Activated CD4-positive, alpha-beta T cell treated with anti-CD3 and anti-CD28 coated beads, Interleukin-2, amount 50 U/mL, for 1 hour (primary cell): Measurements from ENCODE around the gene TEX101.
"Not testable (repeated sequence)": the region's sequence is repeated elsewhere in the genome, so short reads cannot be mapped to it uniquely, and the experiment has no call there.

Experiments used
- DNase-seq: peaks from one replicate; pipeline ENCODE4 v3.0.0-alpha.2; 2020

Gene TEX101, protein sequence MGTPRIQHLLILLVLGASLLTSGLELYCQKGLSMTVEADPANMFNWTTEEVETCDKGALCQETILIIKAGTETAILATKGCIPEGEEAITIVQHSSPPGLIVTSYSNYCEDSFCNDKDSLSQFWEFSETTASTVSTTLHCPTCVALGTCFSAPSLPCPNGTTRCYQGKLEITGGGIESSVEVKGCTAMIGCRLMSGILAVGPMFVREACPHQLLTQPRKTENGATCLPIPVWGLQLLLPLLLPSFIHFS

DNA sequence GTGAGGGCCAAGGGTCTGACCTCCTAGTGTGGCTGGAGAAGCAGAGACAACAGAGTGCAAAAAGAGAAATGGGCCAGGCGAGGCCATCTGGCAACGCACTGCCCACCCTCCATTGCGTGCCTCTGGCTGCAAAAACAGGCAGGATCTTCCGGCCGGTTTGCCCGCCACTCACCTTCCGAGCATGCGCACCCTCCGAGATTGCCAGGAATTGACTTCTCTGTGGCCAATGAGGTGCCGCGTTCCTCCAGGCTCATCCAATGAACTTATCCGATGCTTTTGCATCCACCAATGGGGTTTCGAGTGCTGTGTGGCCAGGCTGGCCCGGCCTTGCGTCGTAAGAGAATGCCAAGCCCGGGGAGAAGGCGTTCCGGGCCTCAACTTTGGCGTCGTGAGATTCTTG is at the start of gene TEX101:
Gene TEX101 (plus strand): TSS at position 337 of the 400 bp plus-strand sequence. CDS start 1,030 bp downstream, outside the sequence.
- DNase-seq: no peak

DNA sequence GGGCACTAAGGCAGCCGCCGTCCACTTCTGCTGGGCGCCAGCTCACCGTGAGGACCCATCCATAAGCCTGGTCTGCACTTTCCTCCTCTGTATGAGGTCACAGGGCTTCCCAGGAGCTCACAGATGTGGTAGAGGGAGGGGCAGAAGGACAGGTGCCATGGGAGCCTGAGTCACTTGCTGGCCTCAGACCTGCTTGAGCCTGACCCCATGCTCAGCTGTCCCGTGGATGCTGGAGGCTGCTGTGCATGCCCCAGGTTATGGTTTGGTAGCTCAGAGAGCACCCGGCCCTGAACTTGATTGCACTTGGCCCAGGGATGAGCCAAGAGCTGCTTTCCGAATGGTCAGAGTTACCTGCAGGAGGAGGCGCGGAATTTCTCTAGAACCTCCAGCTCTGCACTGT is 49.0 kb upstream of the TEX101 start:
- DNase-seq: not testable (repeated sequence)

DNA sequence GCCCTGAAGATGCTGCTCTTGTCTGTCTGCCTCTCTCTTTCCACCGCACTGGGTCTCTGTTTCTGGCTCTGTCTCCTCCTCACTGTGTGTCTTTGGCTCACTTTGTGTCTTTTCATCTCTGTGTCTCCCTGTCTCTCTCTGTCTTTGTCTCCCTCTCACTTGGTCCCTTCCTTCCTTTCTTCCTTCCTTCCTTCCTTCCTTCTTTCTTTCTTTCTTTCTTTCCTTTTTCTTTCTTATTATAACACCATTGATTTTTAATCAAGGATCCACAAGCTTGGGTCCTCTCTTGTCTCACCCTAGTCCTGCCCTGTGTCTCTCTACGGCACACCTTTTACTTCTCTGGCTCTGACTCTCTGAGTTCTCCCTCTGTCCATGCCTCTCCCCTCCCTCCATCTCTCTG is 46.9 kb upstream of the TEX101 start:
- DNase-seq: no peak

DNA sequence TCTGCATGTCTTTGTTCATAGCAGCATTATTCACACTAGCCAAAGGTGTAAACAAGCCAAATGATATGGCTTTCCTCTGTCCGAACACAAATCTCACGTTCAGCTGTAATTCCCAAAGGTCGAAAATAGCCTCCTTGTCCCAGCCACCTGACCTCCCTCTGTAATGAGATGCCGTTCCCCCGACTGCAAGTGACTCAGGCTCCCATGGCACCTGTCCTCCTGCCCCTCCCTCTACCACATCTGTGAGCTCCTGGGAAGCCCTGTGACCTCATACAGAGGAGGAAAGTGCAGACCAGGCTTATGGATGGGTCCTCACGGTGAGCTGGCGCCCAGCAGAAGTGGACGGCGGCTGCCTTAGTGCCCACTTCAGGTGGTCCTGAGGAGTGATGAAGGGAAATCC is 45.8 kb upstream of the TEX101 start:
- not testable (repeated sequence) for DNase-seq

DNA sequence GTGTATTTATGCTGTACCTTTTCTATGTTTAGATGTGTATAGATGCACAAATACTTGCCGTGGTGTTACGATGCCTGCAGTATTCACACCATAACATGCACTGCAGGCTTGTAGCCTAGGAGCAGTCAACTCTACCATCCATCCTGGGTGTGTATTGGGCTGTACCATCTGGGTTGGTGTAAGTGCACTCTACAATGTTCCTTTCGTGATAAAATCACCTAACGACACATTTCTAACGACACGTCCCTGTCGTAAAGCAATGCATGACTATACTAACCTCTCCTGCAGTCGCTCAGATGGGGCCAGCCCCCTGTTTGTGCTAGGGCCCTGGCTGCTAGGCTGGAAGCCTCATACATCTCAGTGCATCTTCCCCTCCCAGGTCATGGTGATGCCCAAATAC is 42.8 kb upstream of the TEX101 start:
- DNase-seq: no peak

DNA sequence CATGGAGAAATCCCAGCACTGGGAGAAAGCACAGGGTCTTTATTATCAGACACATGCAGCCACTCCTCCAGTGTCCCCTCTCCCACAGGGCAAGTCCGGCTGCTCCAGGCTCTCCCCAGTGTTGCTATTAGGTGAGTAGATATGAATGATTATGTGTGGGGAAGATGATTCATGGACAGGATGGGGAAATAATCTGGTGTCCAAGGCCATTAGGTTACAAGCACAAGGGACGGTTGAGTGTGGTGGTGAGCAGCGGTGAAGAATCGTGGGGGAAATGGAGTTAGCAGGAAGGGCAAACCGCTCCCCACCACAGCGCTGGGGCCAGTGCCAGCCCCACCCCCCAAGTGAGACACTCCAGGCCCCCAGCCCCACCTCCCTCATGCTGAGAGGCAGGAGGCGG is 42.2 kb upstream of the TEX101 start:
- no peak for DNase-seq

DNA sequence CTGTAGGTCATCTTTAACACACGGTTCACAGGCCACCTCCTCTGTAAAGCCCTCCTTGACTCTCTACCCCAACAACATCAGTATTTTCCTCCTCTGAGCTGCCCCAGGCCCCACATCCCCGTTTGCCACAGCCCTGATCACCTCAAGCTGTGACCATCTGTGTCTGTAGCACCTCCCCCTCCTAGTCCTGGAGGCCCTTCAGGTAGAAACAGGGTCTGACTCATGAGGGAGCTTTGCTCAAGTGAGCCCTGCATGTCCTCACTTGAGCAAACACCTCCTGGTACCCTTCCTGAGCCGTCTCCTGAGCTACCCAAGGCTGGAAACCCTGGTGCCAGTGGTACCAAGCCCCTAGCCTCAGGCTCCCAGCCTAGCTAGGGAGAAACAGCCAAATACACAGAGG is 37.1 kb upstream of the TEX101 start:
- not testable (repeated sequence) for DNase-seq

DNA sequence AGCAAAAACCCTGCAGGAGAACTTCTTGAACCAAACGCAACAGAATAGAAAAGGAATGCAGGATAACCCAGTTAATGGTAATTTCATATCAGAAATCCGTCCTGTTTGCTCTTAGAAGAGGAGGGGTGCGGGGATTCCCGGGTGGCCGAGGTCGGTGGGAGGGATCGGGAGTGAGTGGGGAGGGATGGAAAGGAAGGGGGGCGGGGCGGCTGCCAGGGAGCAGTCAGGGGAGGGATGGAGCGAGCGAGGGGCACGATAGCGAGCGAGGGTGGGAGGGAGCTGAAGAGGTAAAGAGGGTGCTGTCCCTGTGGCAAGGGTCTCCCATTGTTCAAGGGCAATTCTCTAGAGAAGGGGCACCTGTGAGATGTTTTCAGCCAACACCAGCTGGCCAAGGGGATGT is 34.7 kb upstream of the TEX101 start:
- DNase-seq: no peak

DNA sequence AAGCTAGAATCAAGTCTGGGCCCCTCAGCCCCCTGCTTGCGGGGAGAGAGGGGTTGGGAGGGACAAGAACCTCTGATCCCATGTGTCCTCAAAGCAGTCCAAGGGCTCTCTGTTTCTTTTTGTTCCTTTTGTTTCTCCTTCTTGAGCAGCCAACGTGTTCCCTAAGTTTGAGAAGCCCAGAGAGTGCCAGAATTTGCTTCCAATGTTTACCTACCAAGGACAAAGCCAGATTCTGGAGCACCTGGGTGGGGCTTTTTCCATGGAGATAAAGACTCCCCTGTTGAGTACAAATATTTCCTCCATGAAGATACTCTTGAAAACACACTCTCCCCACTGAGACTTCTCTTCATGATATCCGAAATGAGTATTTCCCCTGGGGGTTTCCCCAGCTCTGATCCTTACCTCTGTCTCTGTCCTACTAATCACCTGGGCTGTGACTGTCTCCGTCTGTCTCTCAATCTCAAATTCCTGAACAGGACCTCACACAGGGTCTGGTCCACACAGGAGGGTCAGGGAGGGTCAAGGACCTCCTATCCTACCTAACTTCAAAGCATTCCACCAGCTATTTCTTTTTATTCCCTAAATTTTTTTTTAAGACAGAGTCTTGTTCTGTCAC is 33.8 kb upstream of the TEX101 start:
- DNase-seq: no peak

DNA sequence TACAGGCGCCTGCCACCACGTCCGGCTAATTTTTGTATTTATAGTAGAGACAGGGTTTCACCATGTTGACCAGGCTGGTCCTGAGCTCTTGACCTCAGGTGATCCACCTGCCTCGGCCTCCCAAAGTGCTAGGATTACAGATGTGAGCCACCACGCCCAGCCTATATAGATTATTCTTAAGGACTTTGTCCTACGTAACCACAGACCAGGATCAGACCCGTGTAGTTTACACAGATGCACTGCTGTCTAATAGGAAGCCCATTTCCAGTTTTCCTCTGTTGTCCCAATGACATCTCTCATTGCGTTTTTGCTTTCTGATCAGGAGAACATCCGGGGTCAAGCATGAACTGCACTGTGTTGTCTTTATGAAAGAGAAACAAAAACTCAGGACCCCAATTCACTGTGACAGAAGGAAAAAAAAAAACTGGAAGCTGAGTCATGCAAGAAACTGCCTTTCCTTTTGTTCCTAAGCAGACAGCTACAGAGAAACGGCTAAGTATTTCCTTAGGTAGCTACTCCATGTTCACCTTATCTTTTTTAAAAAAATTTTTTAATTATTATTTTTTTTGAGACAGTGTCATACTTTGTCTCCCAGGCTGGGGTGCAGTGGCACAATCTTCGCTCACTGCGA is 32.0 kb upstream of the TEX101 start:
- DNase-seq: not testable (repeated sequence)

DNA sequence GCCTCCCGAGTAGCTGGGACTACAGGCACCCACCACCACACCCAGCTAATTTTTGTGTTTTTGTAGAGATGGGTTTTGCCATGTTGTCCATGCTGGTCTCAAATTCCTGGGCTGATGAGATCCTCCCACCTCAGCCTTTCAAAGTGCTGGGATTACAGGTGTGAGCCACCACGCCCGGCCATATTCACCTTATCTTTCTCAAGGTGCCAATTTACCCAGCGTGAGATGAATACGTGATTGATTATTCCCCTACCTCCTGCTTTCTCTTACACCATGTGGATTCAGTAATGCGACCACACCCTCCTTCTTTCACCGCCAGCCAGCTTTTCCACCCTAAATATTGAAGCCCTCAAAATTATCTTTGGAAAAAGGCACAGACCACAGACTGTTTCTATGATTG is 31.4 kb upstream of the TEX101 start:
- not testable (repeated sequence) for DNase-seq

DNA sequence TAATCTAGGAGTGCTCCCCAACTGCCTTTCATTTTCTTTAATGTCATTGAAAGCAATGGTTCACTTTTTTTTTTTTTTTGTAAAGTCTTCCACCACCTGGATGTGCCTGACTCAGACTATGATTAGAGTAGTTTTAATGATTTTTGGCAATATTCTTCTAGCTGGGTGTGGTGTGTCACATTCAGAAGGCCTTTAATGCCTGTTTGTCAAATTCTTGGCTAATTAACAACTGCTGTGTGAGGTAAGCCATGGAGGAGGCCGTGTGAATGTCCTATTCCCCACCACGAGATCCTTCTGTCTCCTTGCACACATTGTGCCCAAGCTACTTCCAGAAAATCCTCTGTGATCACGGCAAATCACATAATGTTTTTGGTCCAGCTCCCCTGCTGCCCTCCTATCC is 30.9 kb upstream of the TEX101 start:
- DNase-seq: not testable (repeated sequence)

DNA sequence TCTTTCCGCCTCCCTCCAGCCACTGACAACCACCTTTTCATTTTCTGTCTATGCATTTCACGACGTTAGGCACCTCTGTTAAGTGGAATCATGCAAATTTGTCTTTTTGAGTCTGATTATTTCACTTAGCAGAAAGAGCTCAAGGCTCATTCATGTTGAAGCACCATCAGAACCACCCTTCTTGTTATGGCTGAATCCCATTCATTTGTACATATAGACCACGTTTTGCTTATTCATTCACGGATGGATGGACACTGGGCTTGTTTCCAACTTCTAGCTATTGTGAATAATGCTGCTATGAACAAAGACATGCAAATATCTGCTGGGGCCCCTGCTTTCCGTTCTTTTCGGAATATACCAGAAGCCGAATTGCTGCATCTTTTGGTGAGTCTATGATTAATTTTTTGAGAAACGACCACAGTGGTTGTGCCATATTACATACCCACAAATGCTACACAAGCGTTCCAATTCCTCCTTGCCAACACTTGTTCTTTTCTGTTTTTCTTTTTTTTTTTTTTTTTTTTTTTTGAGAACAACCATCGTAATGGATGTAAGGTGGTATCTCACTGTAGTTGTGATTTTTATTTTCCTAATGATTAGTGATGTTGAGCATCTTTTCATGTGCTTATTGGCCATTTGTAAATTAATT is 23.7 kb upstream of the TEX101 start:
- not testable (repeated sequence) for DNase-seq

DNA sequence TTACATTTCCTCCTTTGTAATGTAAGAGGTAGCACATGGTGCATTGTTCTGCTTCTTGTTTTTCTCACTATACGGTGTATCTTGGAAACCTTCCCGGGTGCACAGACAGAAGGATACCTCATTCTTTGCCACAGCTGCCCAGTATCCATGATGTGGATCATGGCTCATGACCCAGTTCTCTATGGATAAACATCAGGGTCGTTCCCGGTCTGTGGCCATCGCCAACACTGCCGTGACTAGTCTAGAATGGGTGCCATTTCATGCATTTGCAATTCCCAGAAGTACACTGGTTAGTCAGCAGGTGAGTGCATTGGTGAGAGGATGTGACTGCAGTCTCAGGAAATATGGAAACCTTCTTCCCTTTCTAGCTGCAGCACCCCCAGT is 23.1 kb upstream of the TEX101 start:
- not testable (repeated sequence) for DNase-seq

DNA sequence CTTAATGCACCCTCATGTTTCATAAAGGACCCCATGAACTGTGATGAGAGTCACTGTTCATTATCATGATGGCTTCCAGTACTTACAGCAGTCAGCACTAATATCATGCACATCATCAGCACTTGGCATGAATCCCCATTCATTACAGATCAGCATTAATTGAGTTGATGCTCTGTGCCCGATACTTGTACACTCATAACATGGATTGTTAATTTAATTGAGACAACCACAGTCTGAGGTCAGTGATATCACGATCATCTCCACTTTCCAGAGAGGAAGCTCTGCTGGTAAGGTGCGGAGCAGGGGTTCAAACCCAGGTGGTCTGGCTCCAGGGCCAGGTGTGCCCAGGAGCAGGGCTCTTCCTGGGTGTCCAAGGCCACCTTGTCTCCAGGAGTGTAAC is 21.2 kb upstream of the TEX101 start:
- not testable (repeated sequence) for DNase-seq

DNA sequence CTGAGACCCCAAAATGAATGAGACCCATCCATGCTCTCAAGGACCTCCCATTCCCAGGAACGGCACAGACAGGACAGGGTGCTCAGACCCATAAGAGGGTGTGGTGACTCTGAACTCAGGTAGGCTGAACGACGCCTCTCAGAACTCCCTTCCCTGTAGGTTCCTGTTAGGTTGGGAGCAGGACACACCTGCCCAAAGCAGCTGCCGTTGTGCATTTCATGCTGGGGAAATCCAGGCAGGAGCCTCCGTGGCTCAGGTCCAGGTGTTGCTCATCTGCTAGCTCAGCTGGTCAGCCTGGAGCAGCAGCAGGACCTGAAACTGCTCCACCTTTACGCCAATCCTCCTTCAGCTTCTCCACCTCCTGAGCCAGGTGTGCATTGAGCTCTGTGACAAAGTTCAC is 19.1 kb upstream of the TEX101 start:
- no peak for DNase-seq

DNA sequence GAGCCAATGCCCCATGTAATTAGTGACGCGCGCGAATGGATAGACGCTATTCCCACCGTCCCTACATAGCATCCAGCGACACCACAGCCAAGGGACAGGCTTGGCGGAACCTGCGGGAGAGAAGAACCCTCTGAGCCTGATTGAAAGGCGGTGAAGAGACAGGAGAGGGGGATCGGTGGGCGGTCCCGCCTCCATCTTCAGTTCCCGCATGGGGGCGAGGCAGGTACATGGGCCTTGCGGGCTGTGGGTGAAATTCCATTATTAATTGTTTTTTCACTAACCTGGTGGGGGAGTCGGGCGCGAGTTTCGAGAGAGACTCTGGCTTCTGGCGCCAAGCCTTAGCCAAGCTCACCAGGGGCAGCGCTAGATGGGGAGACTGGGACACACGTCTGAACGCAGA is 8.4 kb upstream of the TEX101 start:
- DNase-seq: no peak

DNA sequence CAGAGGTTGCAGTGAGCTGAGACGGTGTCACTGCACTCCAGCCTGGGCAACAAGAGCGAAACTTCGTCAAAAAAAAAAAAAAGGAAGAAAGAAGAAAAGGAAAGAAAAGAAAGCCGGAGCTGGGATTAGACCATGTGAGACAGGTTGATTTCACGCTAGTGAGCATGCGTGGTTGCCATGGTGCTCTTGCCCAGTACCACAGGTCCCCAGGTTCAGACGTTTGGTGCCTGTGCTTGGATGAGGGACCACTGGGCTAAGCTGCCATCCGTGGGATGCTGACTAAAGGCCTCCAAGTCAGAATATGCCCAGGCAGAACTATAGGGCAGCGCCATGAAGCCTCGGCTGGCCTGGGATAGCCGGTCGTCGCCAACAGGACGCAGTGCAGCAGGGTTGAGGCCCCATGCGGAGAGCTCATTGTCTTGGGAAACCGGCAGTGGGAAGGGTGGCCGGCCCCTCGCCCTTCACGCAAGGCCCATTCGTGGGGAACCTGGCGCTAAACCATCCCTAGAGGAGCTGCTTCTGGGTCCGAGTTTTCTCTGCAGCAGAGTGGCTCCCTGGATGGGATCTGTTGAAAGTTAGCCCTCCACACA is 7.2 kb upstream of the TEX101 start:
- DNase-seq: no peak

DNA sequence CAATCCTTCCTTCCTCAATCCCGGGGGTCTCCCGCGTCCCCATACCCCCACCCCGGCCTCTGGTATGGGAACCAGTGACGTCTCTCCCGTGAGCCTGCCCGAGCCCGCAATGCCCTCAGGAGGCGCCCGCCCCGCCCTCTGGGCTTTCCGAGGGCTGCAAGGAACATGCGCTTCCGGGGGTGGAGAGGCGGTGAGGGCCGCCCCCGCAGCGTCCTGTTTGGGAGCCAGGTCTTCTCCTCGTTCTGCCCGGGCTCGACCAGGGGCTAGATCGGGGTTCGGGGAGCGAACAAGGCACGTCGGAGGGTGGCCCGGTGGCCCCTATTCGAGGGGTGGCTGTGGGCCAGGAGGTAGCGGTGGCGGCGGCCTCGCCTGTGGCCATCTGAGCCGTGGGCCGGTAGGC is 6.6 kb upstream of the TEX101 start:
- DNase-seq: no peak

DNA sequence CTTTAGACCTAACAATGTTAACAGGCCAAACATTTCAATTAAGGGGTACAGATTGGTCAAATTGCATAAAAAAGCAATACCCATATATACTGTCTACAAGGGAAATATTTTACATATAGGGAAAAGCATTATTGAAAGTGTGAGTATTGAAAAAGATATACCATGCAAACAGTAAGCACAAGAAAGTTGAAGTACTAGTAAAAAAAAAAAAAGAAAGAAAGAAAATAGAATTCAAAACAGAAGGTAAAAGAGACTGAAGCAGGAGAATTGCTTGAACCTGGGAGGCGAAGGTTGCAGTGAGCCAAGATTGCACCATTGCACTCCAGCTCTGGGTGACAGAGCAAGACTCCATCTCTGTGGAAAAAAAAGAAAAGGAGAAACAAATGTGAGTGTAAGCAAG is 5.3 kb upstream of the TEX101 start:
- DNase-seq: no peak

DNA sequence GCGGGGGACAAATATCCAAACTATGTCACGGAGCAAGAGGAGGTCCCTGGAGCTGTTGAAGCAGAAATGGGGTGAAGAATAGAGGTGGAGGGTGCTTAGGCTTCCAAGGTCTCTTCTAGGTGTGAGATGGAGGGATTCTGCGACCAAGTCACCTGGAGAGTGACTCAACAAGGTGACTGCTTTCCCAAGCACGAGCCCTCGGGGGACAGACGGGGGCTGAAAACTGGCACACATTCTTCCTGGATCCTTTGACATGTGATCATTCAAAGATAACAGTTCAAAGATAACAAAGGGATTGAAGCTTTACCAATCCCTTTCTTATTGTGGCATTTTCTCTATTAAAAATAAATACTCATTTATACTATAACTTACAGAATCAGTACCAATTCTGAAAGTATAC is 2.2 kb upstream of the TEX101 start:
- no peak for DNase-seq

DNA sequence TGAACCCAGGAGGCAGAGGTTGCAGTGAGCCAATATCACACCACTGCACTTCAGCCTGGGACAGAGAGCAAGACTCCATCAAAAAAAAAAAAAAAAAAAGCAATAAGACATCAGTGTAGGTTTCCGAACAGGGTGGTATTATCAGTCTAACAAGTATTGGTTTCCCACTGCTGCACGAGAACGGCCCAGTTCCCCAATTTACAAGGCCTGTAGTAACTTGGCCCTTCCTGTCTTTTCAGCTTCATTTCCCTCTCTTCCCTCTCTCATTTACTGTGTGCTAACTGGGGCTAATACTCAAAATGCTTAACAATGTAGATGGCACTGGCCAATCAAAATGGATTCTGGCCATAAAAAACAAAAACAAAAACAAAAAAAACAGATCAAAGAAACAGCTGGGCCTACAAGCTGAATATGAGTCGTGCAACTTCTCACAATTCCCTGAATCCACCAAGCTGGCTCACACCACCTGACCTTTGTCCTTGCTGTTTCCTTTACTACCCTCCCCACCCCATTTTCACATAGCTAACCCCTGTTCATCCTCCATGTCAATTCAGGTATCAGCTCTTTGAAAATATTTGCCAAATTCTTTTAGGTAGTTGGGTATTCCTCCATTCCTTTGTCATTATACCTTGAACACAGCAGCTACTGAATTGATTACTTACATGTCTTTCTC is 2.4 kb downstream of the TEX101 start:
- no peak for DNase-seq

DNA sequence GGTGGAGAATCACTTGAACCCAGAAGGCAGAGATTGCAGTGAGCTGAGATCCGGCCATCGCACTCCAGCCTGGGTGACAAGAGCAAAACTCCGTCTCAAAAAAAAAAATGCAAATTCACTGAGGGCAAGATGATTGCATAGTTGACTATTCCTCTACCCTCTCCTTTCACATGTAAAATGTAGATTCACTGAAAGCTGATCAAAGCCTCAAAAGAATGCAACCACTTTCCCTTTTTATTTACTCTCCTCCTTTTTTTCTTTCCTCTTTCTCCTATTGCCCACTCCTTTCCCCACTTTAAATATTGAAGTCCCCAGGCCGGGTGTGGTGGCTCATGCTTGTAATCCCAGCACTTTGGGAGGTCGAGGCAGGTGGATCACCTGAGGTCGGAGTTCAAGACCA is 6.3 kb downstream of the TEX101 start:
- no peak for DNase-seq
